ENCODE data around the gene VAV1. TPM values are rescaled to one million over a fixed set of nuclear protein-coding genes. Genes with fewer than 3 reads are reported as not detected.

The VAV1 gene
- total RNA-seq, 6 experiments from 2014 or later: 1.1 to 7.9 (median 3.1) TPM

GRCh38 chr19:6873708-6874431 lies 101.4 kb downstream of the VAV1 start:
- no peak for ATAC-seq
- 76% methylated on average over 10 of the region's 10 CpGs for WGBS (ENCODE audit: insufficient coverage, low coverage, low lambda C conversion rate, missing lambda C conversion rate)
- intact Hi-C loops (cut with DNase I): no loop called here

DNA sequence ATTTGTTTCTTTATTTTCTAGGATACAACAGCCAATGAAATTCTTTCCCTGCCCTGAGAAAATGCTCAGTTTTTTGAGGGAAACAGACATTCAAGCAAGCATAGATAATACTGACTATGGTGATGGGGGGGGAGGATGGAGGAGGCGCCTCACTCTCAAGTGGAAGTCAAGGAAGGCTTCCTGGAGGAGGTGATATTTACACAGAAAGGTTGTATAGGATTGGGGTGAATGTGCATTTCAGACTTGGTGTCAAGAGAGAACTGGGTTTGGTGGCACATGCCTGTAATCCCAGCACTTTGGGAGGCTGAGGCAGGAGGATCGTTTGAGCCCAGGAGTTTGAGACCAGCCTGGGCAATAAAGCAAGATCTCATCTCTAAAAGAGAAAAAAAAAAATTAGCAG lies 102.7 kb downstream of the VAV1 start:
- no peak overlapping the region for H3K27ac ChIP-seq
- 27% methylated on average over 2 of the region's 2 CpGs for WGBS (ENCODE audit: insufficient coverage, low coverage, low lambda C conversion rate, missing lambda C conversion rate)

More at GRCh38 chr19:6873708-6874431, 101.4 kb downstream of the VAV1 start:
- H3K4me3 ChIP-seq: no peak overlapping the region
- H3K36me3 ChIP-seq: no peaks in the 10 kb centered on the region
- no peaks in the 10 kb centered on the region for H3K9me3 ChIP-seq
- TF ChIP-seq POLR2A (IDR thresholded peaks at IDR 0.05) (no peak), CTCF (IDR thresholded peaks at IDR 0.05) (no peak)
- H3K4me1 ChIP-seq: no peaks in the 10 kb centered on the region
- DNase-seq: no peak
- H3K27me3 ChIP-seq: no peaks in the 10 kb centered on the region
- H3K27ac ChIP-seq: no peak overlapping the region

GRCh38 chr19:6876748-6877147 lies 104.2 kb downstream of the VAV1 start:
- intact Hi-C loops (cut with DNase I): no loop called here
- WGBS (ENCODE audit: insufficient coverage, low coverage, low lambda C conversion rate, missing lambda C conversion rate): 6% methylated on average over 6 of the region's 7 CpGs
- Histone ChIP-seq H3K4me1 (no peaks in the 10 kb centered on the region), H3K4me3 (no peak overlapping the region), H3K27ac (no peak overlapping the region), H3K27me3 (no peaks in the 10 kb centered on the region), H3K9me3 (no peaks in the 10 kb centered on the region), H3K36me3 (no peaks in the 10 kb centered on the region)
- DNase-seq: no peak
- peak; percentile 26 to 62 (median 35) for ATAC-seq
- no peak for TF ChIP-seq POLR2A (IDR thresholded peaks at IDR 0.05)

More for the DNA sequence above, 102.7 kb downstream of the VAV1 start:
- TF ChIP-seq CTCF (IDR thresholded peaks at IDR 0.05) (no peak), POLR2A (IDR thresholded peaks at IDR 0.05) (no peak)
- Histone ChIP-seq H3K4me3 (no peak overlapping the region), H3K27me3 (no peaks in the 10 kb centered on the region), H3K4me1 (no peaks in the 10 kb centered on the region), H3K36me3 (no peaks in the 10 kb centered on the region), H3K9me3 (no peaks in the 10 kb centered on the region)
- DNase-seq (no peak), ATAC-seq (no peak)
- intact Hi-C loops (cut with DNase I): no loop called here

DNA sequence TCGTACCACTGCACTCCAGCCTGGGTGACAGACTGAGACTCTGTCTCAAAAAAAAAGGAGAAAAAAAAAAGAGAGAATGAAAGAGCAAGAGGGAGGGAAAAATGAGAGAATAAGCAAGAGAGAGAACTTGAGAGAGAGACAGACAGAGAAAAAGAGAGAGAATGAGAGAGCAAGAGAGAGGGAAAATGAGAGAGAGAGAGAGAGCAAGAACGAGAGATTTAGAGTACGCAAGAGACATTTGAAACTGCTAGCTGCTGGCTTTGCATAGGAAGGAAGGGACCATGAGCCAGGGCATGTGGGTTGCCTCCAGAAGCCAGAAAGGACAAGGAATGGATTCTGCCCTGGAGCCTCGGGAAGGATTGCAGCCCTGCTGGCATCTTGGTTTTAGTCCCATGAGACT lies 105.3 kb downstream of the VAV1 start:
- 49% methylated on average over 4 of the region's 4 CpGs for WGBS (ENCODE audit: insufficient coverage, low coverage, low lambda C conversion rate, missing lambda C conversion rate)
- H3K27me3 ChIP-seq: no peaks in the 10 kb centered on the region
- no peaks in the 10 kb centered on the region for H3K36me3 ChIP-seq
- ATAC-seq (no peak), DNase-seq (no peak)
- H3K9me3 ChIP-seq: no peaks in the 10 kb centered on the region
- H3K27ac ChIP-seq: no peak overlapping the region
- intact Hi-C loops (cut with DNase I): no loop called here
- TF ChIP-seq CTCF (IDR thresholded peaks at IDR 0.05) (no peak), POLR2A (IDR thresholded peaks at IDR 0.05) (no peak)
- no peak overlapping the region for H3K4me3 ChIP-seq
- no peaks in the 10 kb centered on the region for H3K4me1 ChIP-seq

- Histone ChIP-seq H3K9me3 (no peaks in the 10 kb centered on the region), H3K27ac (no peak overlapping the region), H3K4me3 (no peak overlapping the region), H3K4me1 (no peaks in the 10 kb centered on the region), H3K36me3 (no peaks in the 10 kb centered on the region), H3K27me3 (no peaks in the 10 kb centered on the region)
- no peak for DNase-seq
- ATAC-seq: no peak
- TF ChIP-seq CTCF (IDR thresholded peaks at IDR 0.05) (no peak), POLR2A (IDR thresholded peaks at IDR 0.05) (no peak)
- 39% methylated on average over 5 of the region's 7 CpGs for WGBS (ENCODE audit: insufficient coverage, low coverage, low lambda C conversion rate, missing lambda C conversion rate)
- intact Hi-C loops (cut with DNase I): no loop called here
Measured at GRCh38 chr19:6886277-6886897, 113.9 kb downstream of the VAV1 start.
